GM19238 (cell line): ENCODE results near the gene CLTRN.

Experiments used
- DNase-seq: peaks from one replicate; pipeline ENCODE4 v3.0.0; 2011; ENCODE audit warnings: low spot score; ENCODE audit not compliant: insufficient read length

The CLTRN gene

DNA sequence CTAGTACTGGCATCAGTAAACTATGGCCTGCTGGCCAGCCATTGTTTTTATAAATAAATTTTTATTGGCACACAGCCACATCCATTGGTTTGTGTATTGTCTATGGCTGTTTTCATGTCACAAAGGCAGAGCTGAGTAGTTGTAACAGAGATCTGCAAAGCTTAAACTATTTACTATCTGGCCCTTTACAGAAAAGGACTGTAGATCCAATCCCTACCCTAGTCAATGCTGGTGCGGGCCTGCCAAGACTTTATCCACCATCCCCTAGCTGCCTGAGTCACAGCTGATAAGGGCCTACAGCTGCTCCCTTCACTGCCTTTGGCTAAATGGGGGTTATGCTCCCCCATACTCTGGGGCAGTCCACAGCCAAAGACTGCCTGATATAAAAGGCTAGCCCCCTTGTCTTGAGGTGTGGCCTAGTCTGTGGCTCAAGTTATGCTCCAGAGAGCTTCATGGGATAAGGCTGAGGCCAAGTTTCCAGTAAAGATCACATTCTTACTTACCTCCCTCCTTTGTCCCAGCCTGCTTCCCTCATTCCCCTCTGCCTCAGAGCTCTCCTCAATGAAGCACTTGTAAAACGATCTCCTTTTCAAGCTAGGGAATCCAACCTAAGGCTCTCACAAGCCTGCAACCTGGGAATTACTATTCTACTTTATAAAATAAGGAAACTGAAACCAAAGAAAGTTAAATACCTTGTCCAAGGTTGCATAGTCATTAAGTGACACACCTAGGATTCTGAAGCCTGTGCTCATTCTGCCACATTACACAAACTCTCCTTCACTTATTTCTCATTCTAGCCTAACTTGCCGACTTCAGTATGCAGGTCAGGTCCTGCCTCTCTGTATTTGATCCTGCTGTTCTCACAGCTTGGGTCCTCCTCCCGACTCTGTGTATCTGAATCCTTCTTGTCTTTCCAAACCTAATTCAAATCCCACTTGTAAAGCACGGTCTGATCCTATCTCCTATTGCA is 84.5 kb downstream of the CLTRN start:
- no peak for DNase-seq
